ENCODE measurements around the gene TMEM248. TPM values are rescaled to one million over a fixed set of nuclear protein-coding genes. Genes with fewer than 3 reads are reported as not detected.

Gene TMEM248
- total and polyA plus RNA-seq, 12 donors, result 16.6 to 161 (median 108) TPM

DNA sequence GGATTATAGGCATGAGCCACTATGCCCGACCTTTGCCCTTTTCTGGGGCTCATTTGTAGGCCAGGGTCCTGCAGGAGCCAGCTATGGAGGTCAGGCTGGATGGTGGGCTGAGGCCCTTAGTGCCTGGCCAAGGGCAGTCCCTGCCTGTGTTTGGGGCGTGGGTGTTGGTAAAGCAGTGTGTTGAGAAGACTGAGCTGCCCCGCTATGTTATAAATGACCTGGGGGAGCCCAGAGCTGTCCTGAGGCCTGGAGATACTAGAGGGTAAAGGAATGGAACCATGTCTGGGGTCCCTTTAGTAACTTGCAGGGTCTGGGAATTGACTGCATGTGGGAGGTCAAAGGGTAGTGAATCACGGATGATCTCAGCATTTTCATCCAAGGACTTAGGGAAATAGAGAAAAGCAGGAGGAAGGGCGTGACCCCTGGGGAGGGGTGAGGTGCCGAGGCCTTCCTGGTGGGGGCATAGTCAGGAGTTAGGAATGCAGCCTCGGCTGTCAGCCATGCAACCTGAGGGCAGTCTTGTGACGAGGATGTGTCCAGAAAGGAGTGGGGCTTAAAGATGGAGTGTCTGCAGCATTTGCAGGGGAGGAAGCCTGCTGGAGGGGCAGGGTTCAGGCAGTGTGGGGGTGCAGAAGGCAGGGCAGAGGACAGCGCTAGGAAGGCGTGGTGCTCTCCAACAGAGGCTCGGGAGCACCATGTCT is 31.5 kb downstream of the TMEM248 start:
- peak in 4 of 7 donors; percentile 41 to 62 (median 56) for DNase-seq
- Histone ChIP-seq H3K27me3 (no peaks in the 10 kb centered on the region), H3K4me3 (no peak overlapping the region), H3K4me1 (replicated peaks in 1 of 2) (peaks cover 0 to 8% of the 10 kb centered on the region in 2 donors), H3K36me3 (replicated peaks in 1 of 2) (peaks cover 0 to 80% of the 10 kb centered on the region in 2 donors), H3K27ac (peak overlapping the region in 1 of 5 donors; percentile 55), H3K9me3 (replicated peaks in 1 of 3) (no peaks in the 10 kb centered on the region)
- intact Hi-C loops (cut with DNase I), result no loop called here
- no peak for TF ChIP-seq POLR2A (IDR thresholded peaks at IDR 0.05)
- TF ChIP-seq, protein P1, sequence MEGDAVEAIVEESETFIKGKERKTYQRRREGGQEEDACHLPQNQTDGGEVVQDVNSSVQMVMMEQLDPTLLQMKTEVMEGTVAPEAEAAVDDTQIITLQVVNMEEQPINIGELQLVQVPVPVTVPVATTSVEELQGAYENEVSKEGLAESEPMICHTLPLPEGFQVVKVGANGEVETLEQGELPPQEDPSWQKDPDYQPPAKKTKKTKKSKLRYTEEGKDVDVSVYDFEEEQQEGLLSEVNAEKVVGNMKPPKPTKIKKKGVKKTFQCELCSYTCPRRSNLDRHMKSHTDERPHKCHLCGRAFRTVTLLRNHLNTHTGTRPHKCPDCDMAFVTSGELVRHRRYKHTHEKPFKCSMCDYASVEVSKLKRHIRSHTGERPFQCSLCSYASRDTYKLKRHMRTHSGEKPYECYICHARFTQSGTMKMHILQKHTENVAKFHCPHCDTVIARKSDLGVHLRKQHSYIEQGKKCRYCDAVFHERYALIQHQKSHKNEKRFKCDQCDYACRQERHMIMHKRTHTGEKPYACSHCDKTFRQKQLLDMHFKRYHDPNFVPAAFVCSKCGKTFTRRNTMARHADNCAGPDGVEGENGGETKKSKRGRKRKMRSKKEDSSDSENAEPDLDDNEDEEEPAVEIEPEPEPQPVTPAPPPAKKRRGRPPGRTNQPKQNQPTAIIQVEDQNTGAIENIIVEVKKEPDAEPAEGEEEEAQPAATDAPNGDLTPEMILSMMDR (IDR thresholded peaks at IDR 0.05), result no peak
- WGBS, 4 donors, result 61 to 66% (median 64%) methylated on average over 10 to 11 of the region's 11 CpGs

- intact Hi-C loops (cut with DNase I), result no loop called here
- H3K4me3 ChIP-seq, result no peak overlapping the region
- no peaks in the 10 kb centered on the region for H3K9me3 ChIP-seq (replicated peaks in 1 of 3)
- H3K36me3 ChIP-seq (replicated peaks in 1 of 2), result peaks cover 0 to 80% of the 10 kb centered on the region in 2 donors
- peaks cover 0 to 8% of the 10 kb centered on the region in 2 donors for H3K4me1 ChIP-seq (replicated peaks in 1 of 2)
- no peak for TF ChIP-seq POLR2A (IDR thresholded peaks at IDR 0.05)
- TF ChIP-seq, protein P1 (IDR thresholded peaks at IDR 0.05), result no peak
- H3K27ac ChIP-seq, result peak overlapping the region in 1 of 5 donors; percentile 55
- no peaks in the 10 kb centered on the region for H3K27me3 ChIP-seq
- no peak for DNase-seq
- 84 to 92% (median 86%) methylated on average over 5 of the region's 5 CpGs for WGBS, 4 donors
Observed at GRCh38 chr7:66953044-66953427, 32.0 kb downstream of the TMEM248 start.

- Histone ChIP-seq H3K4me1 (replicated peaks in 1 of 2) (peaks cover 0 to under 1% of the 10 kb centered on the region in 2 donors), H3K36me3 (replicated peaks in 1 of 2) (peaks cover 0 to 46% of the 10 kb centered on the region in 2 donors), H3K27ac (no peak overlapping the region), H3K27me3 (no peaks in the 10 kb centered on the region), H3K9me3 (replicated peaks in 1 of 3) (no peaks in the 10 kb centered on the region), H3K4me3 (no peak overlapping the region)
- no peak for TF ChIP-seq POLR2A (IDR thresholded peaks at IDR 0.05)
- 76 to 91% (median 90%) methylated on average over 13 of the region's 13 CpGs for WGBS, 4 donors
- intact Hi-C loops (cut with DNase I), result no loop called here
- peak in 1 of 7 donors; percentile 5 for DNase-seq
Observed at GRCh38 chr7:66957595-66958290, 36.7 kb downstream of the TMEM248 start.

- Histone ChIP-seq H3K4me3 (no peak overlapping the region), H3K36me3 (replicated peaks in 1 of 2) (peaks cover 0 to 37% of the 10 kb centered on the region in 2 donors), H3K4me1 (replicated peaks in 1 of 2) (no peaks in the 10 kb centered on the region), H3K27me3 (no peaks in the 10 kb centered on the region), H3K27ac (no peak overlapping the region), H3K9me3 (replicated peaks in 1 of 3) (no peaks in the 10 kb centered on the region)
- no peak for TF ChIP-seq POLR2A (IDR thresholded peaks at IDR 0.05)
- TF ChIP-seq, protein P1 (IDR thresholded peaks at IDR 0.05), result no peak
- 90 to 96% (median 94%) methylated on average over 16 to 17 of the region's 17 CpGs for WGBS, 4 donors
- peak in 1 of 7 donors; percentile 1 for DNase-seq
- intact Hi-C loops (cut with DNase I), result no loop called here
Observed at GRCh38 chr7:66958538-66959350, 37.7 kb downstream of the TMEM248 start.

Measured in adrenal gland (tissue), 12 donors.